ENCODE measurements around the gene KIAA1586. TPM values are rescaled to one million over a fixed set of nuclear protein-coding genes. Genes with fewer than 3 reads are reported as not detected.
"Not testable (repeated sequence)": the region's sequence is repeated elsewhere in the genome, so short reads cannot be mapped to it uniquely, and the experiment has no call there.

KIAA1586 gene
- total RNA-seq: 10 to 100 TPM in 6 of 7 donors, 1 to 10 TPM in 1; 6.4 to 34.4 (median 20.5) TPM
- polyA plus RNA-seq: 1 to 10 TPM; 6.8 to 9.4 TPM
- long read RNA-seq, donor 1, transcript KIAA1586-201 (4 exons, 2,933 nt): major isoform, 11 of 17 reads
- long read RNA-seq, donor 1, partial matches to known transcripts: 0 of 17 reads
- long read RNA-seq, donor 1, other reads (novel, unspliced or antisense): 5 of 17 reads
- long read RNA-seq, donor 2, transcript KIAA1586-201 (4 exons, 2,933 nt): major isoform, 11 of 12 reads
- long read RNA-seq, donor 2, partial matches to known transcripts: 0 of 12 reads
- long read RNA-seq, donor 2, other reads (novel, unspliced or antisense): 0 of 12 reads
- long read RNA-seq, donor 3, transcript KIAA1586-201 (4 exons, 2,933 nt): major isoform, 16 of 26 reads
- long read RNA-seq, donor 3, partial matches to known transcripts: 2 of 26 reads
- long read RNA-seq, donor 3, other reads (novel, unspliced or antisense): 7 of 26 reads

GRCh38 chr6:57046332-57047256, at the start of gene KIAA1586:
TSS of gene KIAA1586 (plus strand) at chr6:57046693. CDS start at chr6:57046756, 63 bp downstream.
- peak within 1 kb of the TSS in 1 of 2 donors; percentile 80 for H3K27ac ChIP-seq
- DNase-seq: peak; percentile 87 to 90 (median 88)
- 0 to 1% (median 0%) methylated on average over 41 to 47 of the region's 78 CpGs for WGBS, 3 donors
- H3K9me3 ChIP-seq; H3K36me3 ChIP-seq; intact Hi-C loops (cut with DNase I); H3K4me1 ChIP-seq (ENCODE audit: insufficient read depth); H3K27me3 ChIP-seq: not testable (repeated sequence)
- H3K4me3 ChIP-seq: peak within 1 kb of the TSS; percentile 58
- peak; percentile 66 for TF ChIP-seq POLR2A (IDR thresholded peaks at IDR 0.05)

- intact Hi-C loops (cut with DNase I): no loop called here
- TF ChIP-seq EP300 (IDR thresholded peaks at IDR 0.05): no peak
- no peak for TF ChIP-seq POLR2A (IDR thresholded peaks at IDR 0.05)
- TF ChIP-seq CTCF (IDR thresholded peaks at IDR 0.05): no peak
- Histone ChIP-seq H3K4me3 (no peak overlapping the region), H3K4me1 (ENCODE audit: insufficient read depth) (no peaks in the 10 kb centered on the region), H3K9me3 (no peaks in the 10 kb centered on the region), H3K36me3 (no peaks in the 10 kb centered on the region), H3K27ac (no peak overlapping the region), H3K27me3 (no peaks in the 10 kb centered on the region)
- DNase-seq: no peak
Observed at GRCh38 chr6:56999049-56999448, 47.4 kb upstream of the KIAA1586 start.

- H3K4me1 ChIP-seq (ENCODE audit: insufficient read depth); H3K4me3 ChIP-seq; H3K9me3 ChIP-seq; DNase-seq; H3K36me3 ChIP-seq; H3K27ac ChIP-seq; intact Hi-C loops (cut with DNase I); H3K27me3 ChIP-seq: not testable (repeated sequence)
- 94 to 97% (median 96%) methylated on average over 18 of the region's 18 CpGs for WGBS, 3 donors
Observed at GRCh38 chr6:56999748-57000147, 46.7 kb upstream of the KIAA1586 start.

GRCh38 chr6:57002197-57002596, 44.3 kb upstream of the KIAA1586 start:
- Histone ChIP-seq H3K27ac (no peak overlapping the region), H3K27me3 (no peaks in the 10 kb centered on the region), H3K4me1 (ENCODE audit: insufficient read depth) (no peaks in the 10 kb centered on the region), H3K9me3 (no peaks in the 10 kb centered on the region), H3K36me3 (no peaks in the 10 kb centered on the region), H3K4me3 (no peak overlapping the region)
- DNase-seq: no peak
- no peak for TF ChIP-seq CTCF (IDR thresholded peaks at IDR 0.05)
- no peak for TF ChIP-seq EP300 (IDR thresholded peaks at IDR 0.05)
- intact Hi-C loops (cut with DNase I): no loop called here

GRCh38 chr6:57004292-57004691, 42.2 kb upstream of the KIAA1586 start:
- 95 to 96% (median 95%) methylated on average over 14 of the region's 14 CpGs for WGBS, 3 donors
- intact Hi-C loops (cut with DNase I): no loop called here
- Histone ChIP-seq H3K27me3 (no peaks in the 10 kb centered on the region), H3K27ac (no peak overlapping the region), H3K9me3 (no peaks in the 10 kb centered on the region), H3K4me1 (ENCODE audit: insufficient read depth) (no peaks in the 10 kb centered on the region), H3K4me3 (no peak overlapping the region), H3K36me3 (no peaks in the 10 kb centered on the region)
- TF ChIP-seq CTCF (IDR thresholded peaks at IDR 0.05): no peak
- TF ChIP-seq POLR2A (IDR thresholded peaks at IDR 0.05): no peak
- no peak for TF ChIP-seq EP300 (IDR thresholded peaks at IDR 0.05)
- no peak for DNase-seq
